ENCODE results near the gene BBLN.

Gene BBLN

GRCh38 chr9:128201441-128202369, 41.6 kb downstream of the BBLN start:
- H3K4me1 ChIP-seq (ENCODE audit: insufficient read depth, low read length) = peaks cover 20% of the 10 kb centered on the region; the same call in 1 of the 2 replicates
- peak overlapping the region; percentile 49 for H3K27ac ChIP-seq (ENCODE audit: low read depth, low read length)
- peak overlapping the region; percentile 9; the same call in 1 of the 2 replicates for H3K9ac ChIP-seq (ENCODE audit: low read depth, low read length)
- H3K9me3 ChIP-seq (ENCODE audit: insufficient read depth, low read depth, low read length) = no peaks in the 10 kb centered on the region
- no peaks in the 10 kb centered on the region for H3K27me3 ChIP-seq (ENCODE audit: insufficient read depth, low read length)
- no peak overlapping the region for H3K4me3 ChIP-seq (ENCODE audit: low read length)
- 60% methylated on average over 12 of the region's 13 CpGs for WGBS
- H3K36me3 ChIP-seq (ENCODE audit: insufficient read depth, low read length) = no peaks in the 10 kb centered on the region

- H3K4me1 ChIP-seq (ENCODE audit: insufficient read depth, low read length) = peaks cover 20% of the 10 kb centered on the region; the same call in 1 of the 2 replicates
- 45% methylated on average over 2 of the region's 2 CpGs for WGBS
- H3K27me3 ChIP-seq (ENCODE audit: insufficient read depth, low read length) = no peaks in the 10 kb centered on the region
- H3K9ac ChIP-seq (ENCODE audit: low read depth, low read length) = no peak overlapping the region
- no peak overlapping the region for H3K27ac ChIP-seq (ENCODE audit: low read depth, low read length)
- H3K36me3 ChIP-seq (ENCODE audit: insufficient read depth, low read length) = no peaks in the 10 kb centered on the region
- no peaks in the 10 kb centered on the region for H3K9me3 ChIP-seq (ENCODE audit: insufficient read depth, low read depth, low read length)
- peak overlapping the region; percentile 85 for H3K4me3 ChIP-seq (ENCODE audit: low read length)
Measured at GRCh38 chr9:128202648-128203023, 42.6 kb downstream of the BBLN start.

- WGBS = 1% methylated on average over 72 of the region's 72 CpGs
- Histone ChIP-seq H3K9ac (ENCODE audit: low read depth, low read length) (peak within 1 kb of the TSS; percentile 86), H3K9me3 (ENCODE audit: insufficient read depth, low read depth, low read length) (no peaks in the 10 kb centered on the region), H3K36me3 (ENCODE audit: insufficient read depth, low read length) (0 out of 2 replicates have a peak, but pooled peaks cover under 1% of the 10 kb centered on the region), H3K27ac (ENCODE audit: low read depth, low read length) (peak within 1 kb of the TSS; percentile 75), H3K27me3 (ENCODE audit: insufficient read depth, low read length) (no peaks in the 10 kb centered on the region), H3K4me3 (ENCODE audit: low read length) (peak within 1 kb of the TSS; percentile 85), H3K4me1 (ENCODE audit: insufficient read depth, low read length) (peaks cover 20% of the 10 kb centered on the region; the same call in 1 of the 2 replicates)
Measured at GRCh38 chr9:128203024-128203706, 43.1 kb downstream of the BBLN start, which contains the start of gene DNM1. TSS of gene DNM1 (plus strand) at chr9:128203379. CDS start at chr9:128203471, 92 bp downstream.

- WGBS = under 1% methylated on average over 60 of the region's 67 CpGs
- H3K4me1 ChIP-seq (ENCODE audit: insufficient read depth, low read length) = peaks cover 20% of the 10 kb centered on the region; the same call in 1 of the 2 replicates
- H3K27me3 ChIP-seq (ENCODE audit: insufficient read depth, low read length) = no peaks in the 10 kb centered on the region
Measured at GRCh38 chr9:128203707-128204551, 43.9 kb downstream of the BBLN start.

GRCh38 chr9:128204858-128205257, 44.8 kb downstream of the BBLN start:
- peaks cover 6% of the 10 kb centered on the region; the same call in 1 of the 2 replicates for H3K36me3 ChIP-seq (ENCODE audit: insufficient read depth, low read length)
- H3K4me3 ChIP-seq (ENCODE audit: low read length) = peak overlapping the region; percentile 85
- H3K27ac ChIP-seq (ENCODE audit: low read depth, low read length) = 0 out of 2 replicates have a peak overlapping the region, but pooled peaks have one; percentile 75
- H3K4me1 ChIP-seq (ENCODE audit: insufficient read depth, low read length) = peaks cover 20% of the 10 kb centered on the region; the same call in 1 of the 2 replicates
- peak overlapping the region; percentile 86 for H3K9ac ChIP-seq (ENCODE audit: low read depth, low read length)
- WGBS = 77% methylated on average over 7 of the region's 7 CpGs
- H3K27me3 ChIP-seq (ENCODE audit: insufficient read depth, low read length) = no peaks in the 10 kb centered on the region
- H3K9me3 ChIP-seq (ENCODE audit: insufficient read depth, low read depth, low read length) = no peaks in the 10 kb centered on the region

More at GRCh38 chr9:128203707-128204551, 43.9 kb downstream of the BBLN start:
- Histone ChIP-seq H3K36me3 (ENCODE audit: insufficient read depth, low read length) (peaks cover 6% of the 10 kb centered on the region; the same call in 1 of the 2 replicates), H3K4me3 (ENCODE audit: low read length) (peak overlapping the region; percentile 85), H3K9me3 (ENCODE audit: insufficient read depth, low read depth, low read length) (no peaks in the 10 kb centered on the region), H3K9ac (ENCODE audit: low read depth, low read length) (peak overlapping the region; percentile 86), H3K27ac (ENCODE audit: low read depth, low read length) (peak overlapping the region; percentile 75)

GRCh38 chr9:128205296-128205944, 45.4 kb downstream of the BBLN start:
- WGBS = 86% methylated on average over 16 of the region's 16 CpGs

GRCh38 chr9:128206484-128206883, 46.4 kb downstream of the BBLN start:
- no peak overlapping the region for H3K27ac ChIP-seq (ENCODE audit: low read depth, low read length)
- no peak overlapping the region for H3K4me3 ChIP-seq (ENCODE audit: low read length)
- H3K4me1 ChIP-seq (ENCODE audit: insufficient read depth, low read length) = peaks cover 20% of the 10 kb centered on the region; the same call in 1 of the 2 replicates
- peaks cover 6% of the 10 kb centered on the region; the same call in 1 of the 2 replicates for H3K36me3 ChIP-seq (ENCODE audit: insufficient read depth, low read length)
- no peaks in the 10 kb centered on the region for H3K9me3 ChIP-seq (ENCODE audit: insufficient read depth, low read depth, low read length)
- 86% methylated on average over 3 of the region's 3 CpGs for WGBS
- no peaks in the 10 kb centered on the region for H3K27me3 ChIP-seq (ENCODE audit: insufficient read depth, low read length)
- no peak overlapping the region for H3K9ac ChIP-seq (ENCODE audit: low read depth, low read length)

More at GRCh38 chr9:128205296-128205944, 45.4 kb downstream of the BBLN start:
- Histone ChIP-seq H3K4me1 (ENCODE audit: insufficient read depth, low read length) (peaks cover 20% of the 10 kb centered on the region; the same call in 1 of the 2 replicates), H3K27ac (ENCODE audit: low read depth, low read length) (no peak overlapping the region), H3K9ac (ENCODE audit: low read depth, low read length) (no peak overlapping the region), H3K4me3 (ENCODE audit: low read length) (no peak overlapping the region), H3K36me3 (ENCODE audit: insufficient read depth, low read length) (peaks cover 6% of the 10 kb centered on the region; the same call in 1 of the 2 replicates), H3K27me3 (ENCODE audit: insufficient read depth, low read length) (no peaks in the 10 kb centered on the region), H3K9me3 (ENCODE audit: insufficient read depth, low read depth, low read length) (no peaks in the 10 kb centered on the region)

- no peaks in the 10 kb centered on the region for H3K27me3 ChIP-seq (ENCODE audit: insufficient read depth, low read length)
- H3K9me3 ChIP-seq (ENCODE audit: insufficient read depth, low read depth, low read length) = no peaks in the 10 kb centered on the region
- peaks cover 14% of the 10 kb centered on the region; the same call in 1 of the 2 replicates for H3K4me1 ChIP-seq (ENCODE audit: insufficient read depth, low read length)
- no peak overlapping the region for H3K9ac ChIP-seq (ENCODE audit: low read depth, low read length)
- 89% methylated on average over 15 of the region's 15 CpGs for WGBS
- H3K27ac ChIP-seq (ENCODE audit: low read depth, low read length) = no peak overlapping the region
- peaks cover 6% of the 10 kb centered on the region; the same call in 1 of the 2 replicates for H3K36me3 ChIP-seq (ENCODE audit: insufficient read depth, low read length)
- no peak overlapping the region for H3K4me3 ChIP-seq (ENCODE audit: low read length)
Measured at GRCh38 chr9:128206916-128207910, 47.1 kb downstream of the BBLN start.

- Histone ChIP-seq H3K27me3 (ENCODE audit: insufficient read depth, low read length) (no peaks in the 10 kb centered on the region), H3K9me3 (ENCODE audit: insufficient read depth, low read depth, low read length) (no peaks in the 10 kb centered on the region), H3K36me3 (ENCODE audit: insufficient read depth, low read length) (peaks cover 6% of the 10 kb centered on the region; the same call in 1 of the 2 replicates), H3K9ac (ENCODE audit: low read depth, low read length) (no peak overlapping the region), H3K4me3 (ENCODE audit: low read length) (no peak overlapping the region), H3K4me1 (ENCODE audit: insufficient read depth, low read length) (peaks cover 6% of the 10 kb centered on the region; the same call in 1 of the 2 replicates), H3K27ac (ENCODE audit: low read depth, low read length) (no peak overlapping the region)
- 94% methylated on average over 7 of the region's 7 CpGs for WGBS
Measured at GRCh38 chr9:128208386-128208785, 48.3 kb downstream of the BBLN start.
